Endothelial cell of hepatic sinusoid (primary cell): ENCODE measurements around the gene DAG1.

Experiments used
- in situ Hi-C: cut with HindIII; loops from 2 replicates; pipeline ENCODE4 v1.10.0; 2017; ENCODE audit warnings: low sequenced_read_pairs

Gene DAG1

GRCh38 chr3:49512781-49513355 is 42.8 kb downstream of the DAG1 start:
- in situ Hi-C loops = no loop called here

- in situ Hi-C loops = no loop called here
Observed at GRCh38 chr3:49513494-49514124, 43.5 kb downstream of the DAG1 start.

GRCh38 chr3:49518016-49518415 is 47.9 kb downstream of the DAG1 start:
- in situ Hi-C loops = no loop called here

- in situ Hi-C loops = no loop called here
Observed at GRCh38 chr3:49518441-49518840, 48.4 kb downstream of the DAG1 start.

GRCh38 chr3:49519296-49519695 is 49.2 kb downstream of the DAG1 start:
- in situ Hi-C loops = no loop called here

- in situ Hi-C loops = no loop called here
Observed at GRCh38 chr3:49519916-49520385, 49.9 kb downstream of the DAG1 start.

- in situ Hi-C loops = no loop called here
Observed at GRCh38 chr3:49523756-49524747, 54.0 kb downstream of the DAG1 start.

GRCh38 chr3:49529567-49529966 is 59.5 kb downstream of the DAG1 start:
- in situ Hi-C loops = no loop called here

- in situ Hi-C loops = no loop called here
Observed at GRCh38 chr3:49530231-49530630, 60.2 kb downstream of the DAG1 start.

- in situ Hi-C loops = no loop called here
Observed at GRCh38 chr3:49530701-49531100, 60.6 kb downstream of the DAG1 start.

GRCh38 chr3:49531218-49531617 is 61.2 kb downstream of the DAG1 start:
- in situ Hi-C loops = no loop called here

- in situ Hi-C loops = no loop called here
Observed at GRCh38 chr3:49531715-49532114, 61.6 kb downstream of the DAG1 start.

- in situ Hi-C loops = no loop called here
Observed at GRCh38 chr3:49533031-49533430, 63.0 kb downstream of the DAG1 start.

- in situ Hi-C loops = no loop called here
Observed at GRCh38 chr3:49533786-49534519, 63.9 kb downstream of the DAG1 start.

GRCh38 chr3:49534581-49535441 is 64.7 kb downstream of the DAG1 start:
- in situ Hi-C loops = no loop called here

- in situ Hi-C loops = no loop called here
Observed at GRCh38 chr3:49535971-49536874, 66.2 kb downstream of the DAG1 start.

GRCh38 chr3:49536875-49537533 is 66.9 kb downstream of the DAG1 start:
- in situ Hi-C loops = no loop called here
